ACC112 (cell line): ENCODE results near the gene DNAH1.

Source experiments
- H2AFZ ChIP-seq: fragments of 200-600 bp; sonication (generic); one replicate; pipeline ENCODE4 v1.6.0; 2017; ENCODE audit warnings: antibody characterized with exemption, low read length; ENCODE audit not compliant: unreplicated experiment
- H3K27ac ChIP-seq: fragments of 200-600 bp; sonication (generic); 2 replicates; pipeline ENCODE4 v1.5.1; 2014; ENCODE audit warnings: low read depth, mild to moderate bottlenecking, antibody characterized with exemption, low read length, moderate library complexity
- H3K27me3 ChIP-seq: fragments of 200-600 bp; sonication (generic); 2 replicates; pipeline ENCODE4 v1.6.1; 2014; ENCODE audit warnings: mild to moderate bottlenecking, antibody characterized with exemption, low read length, moderate library complexity, mixed read lengths; ENCODE audit not compliant: insufficient read depth
- H3K36me3 ChIP-seq: fragments of 200-600 bp; sonication (generic); 2 replicates; pipeline ENCODE4 v1.6.1; 2016; ENCODE audit warnings: mild to moderate bottlenecking, antibody characterized with exemption, low read length, moderate library complexity, mixed read lengths; ENCODE audit not compliant: insufficient read depth
- H3K4me1 ChIP-seq: fragments of 200-600 bp; sonication (generic); one replicate; pipeline ENCODE4 v1.6.1; 2016; ENCODE audit warnings: low read length, mixed read lengths; ENCODE audit not compliant: insufficient read depth, unreplicated experiment, control insufficient read depth
- H3K4me3 ChIP-seq: fragments of 200-600 bp; sonication (generic); 2 replicates; pipeline ENCODE4 v1.5.1; 2014; ENCODE audit warnings: mild to moderate bottlenecking, low read depth, low read length
- H3K79me2 ChIP-seq: fragments of 200-600 bp; sonication (generic); one replicate; pipeline ENCODE4 v1.6.0; 2016; ENCODE audit warnings: low read length; ENCODE audit not compliant: control insufficient read depth, unreplicated experiment, insufficient read depth

DNAH1 gene

DNA sequence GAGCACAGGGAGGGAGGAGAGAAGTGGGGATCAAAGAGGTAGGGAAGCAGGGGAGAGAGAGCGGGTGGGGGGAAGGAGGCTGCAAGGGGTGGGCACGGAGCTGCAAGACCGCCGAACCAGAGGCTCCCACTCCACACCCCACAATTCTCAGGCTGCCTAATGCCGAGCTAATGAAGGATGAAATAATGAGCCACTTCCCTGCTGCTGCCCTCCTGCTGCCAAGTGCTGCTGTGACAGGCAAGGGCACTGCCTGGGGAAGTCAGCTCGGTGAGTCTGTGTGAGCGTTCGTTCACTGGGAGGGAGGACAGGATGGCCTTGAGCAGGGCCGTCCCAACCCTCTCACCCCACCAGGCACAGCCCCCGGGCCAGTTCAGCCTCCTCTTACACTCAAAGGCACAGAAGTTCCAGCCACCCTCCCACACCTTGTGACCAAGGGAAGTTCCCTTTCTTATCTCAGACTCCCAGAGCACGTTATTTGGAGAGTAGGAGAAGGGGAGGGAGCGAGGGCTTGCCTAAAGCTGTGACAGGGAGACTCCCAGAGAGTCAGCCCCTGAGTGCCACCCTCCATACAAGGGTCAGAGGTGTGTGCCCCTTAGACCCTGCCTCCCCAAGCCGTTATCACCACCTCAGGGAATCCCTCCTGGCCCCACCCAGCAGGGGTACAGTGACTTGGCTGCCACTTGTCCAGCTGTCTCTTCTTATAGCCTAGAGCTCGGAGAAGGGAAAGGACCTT, 16.1 kb upstream of the DNAH1 start:
- Histone ChIP-seq H3K27ac (no peak overlapping the region), H3K79me2 (no peaks in the 10 kb centered on the region), H2AFZ (no peak overlapping the region), H3K27me3 (no peaks in the 10 kb centered on the region), H3K4me3 (no peak overlapping the region), H3K36me3 (no peaks in the 10 kb centered on the region), H3K4me1 (peaks cover 12% of the 10 kb centered on the region)

GRCh38 chr3:52302426-52303145, 13.5 kb upstream of the DNAH1 start:
- Histone ChIP-seq H3K4me3 (no peak overlapping the region), H3K79me2 (no peaks in the 10 kb centered on the region), H2AFZ (no peak overlapping the region), H3K27ac (no peak overlapping the region), H3K4me1 (peaks cover 12% of the 10 kb centered on the region), H3K27me3 (no peaks in the 10 kb centered on the region), H3K36me3 (no peaks in the 10 kb centered on the region)

DNA sequence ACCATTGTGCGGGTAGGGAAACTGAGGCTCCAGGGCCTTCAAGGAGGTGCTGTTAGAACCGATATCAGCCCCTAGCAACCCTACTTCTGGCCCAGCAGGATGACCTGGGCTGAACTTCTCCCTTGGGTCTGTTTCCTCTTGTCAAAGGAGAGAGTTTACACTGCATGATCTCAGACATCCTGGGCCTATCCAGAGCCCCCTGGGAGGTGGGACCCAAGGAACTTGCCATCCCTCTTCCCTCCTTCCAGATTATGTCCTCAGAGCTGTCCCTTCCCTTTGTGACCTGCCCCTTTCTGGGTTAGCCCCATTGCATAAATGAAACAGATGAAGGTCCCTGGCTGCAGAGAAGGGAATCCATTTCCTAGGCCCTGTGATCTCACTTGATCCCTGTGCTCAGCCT, 12.3 kb upstream of the DNAH1 start:
- peaks cover 12% of the 10 kb centered on the region for H3K4me1 ChIP-seq
- H2AFZ ChIP-seq, result no peak overlapping the region
- H3K79me2 ChIP-seq, result no peaks in the 10 kb centered on the region
- H3K27me3 ChIP-seq, result no peaks in the 10 kb centered on the region
- no peaks in the 10 kb centered on the region for H3K36me3 ChIP-seq
- no peak overlapping the region for H3K27ac ChIP-seq
- no peak overlapping the region for H3K4me3 ChIP-seq

- Histone ChIP-seq H3K36me3 (no peaks in the 10 kb centered on the region), H3K79me2 (no peaks in the 10 kb centered on the region), H3K4me1 (peaks cover 6% of the 10 kb centered on the region), H3K27me3 (no peaks in the 10 kb centered on the region), H3K27ac (no peak overlapping the region), H3K4me3 (no peak overlapping the region), H2AFZ (no peak overlapping the region)
These were observed 10.2 kb upstream of the DNAH1 start for GRCh38 chr3:52305926-52306325.

GRCh38 chr3:52306978-52307377, 9.1 kb upstream of the DNAH1 start:
- no peak overlapping the region for H2AFZ ChIP-seq
- H3K27ac ChIP-seq, result no peak overlapping the region
- H3K4me3 ChIP-seq, result no peak overlapping the region
- no peaks in the 10 kb centered on the region for H3K27me3 ChIP-seq
- no peaks in the 10 kb centered on the region for H3K79me2 ChIP-seq
- H3K36me3 ChIP-seq, result no peaks in the 10 kb centered on the region
- peaks cover 11% of the 10 kb centered on the region for H3K4me1 ChIP-seq

GRCh38 chr3:52308308-52308707, 7.8 kb upstream of the DNAH1 start:
- no peak overlapping the region for H3K27ac ChIP-seq

DNA sequence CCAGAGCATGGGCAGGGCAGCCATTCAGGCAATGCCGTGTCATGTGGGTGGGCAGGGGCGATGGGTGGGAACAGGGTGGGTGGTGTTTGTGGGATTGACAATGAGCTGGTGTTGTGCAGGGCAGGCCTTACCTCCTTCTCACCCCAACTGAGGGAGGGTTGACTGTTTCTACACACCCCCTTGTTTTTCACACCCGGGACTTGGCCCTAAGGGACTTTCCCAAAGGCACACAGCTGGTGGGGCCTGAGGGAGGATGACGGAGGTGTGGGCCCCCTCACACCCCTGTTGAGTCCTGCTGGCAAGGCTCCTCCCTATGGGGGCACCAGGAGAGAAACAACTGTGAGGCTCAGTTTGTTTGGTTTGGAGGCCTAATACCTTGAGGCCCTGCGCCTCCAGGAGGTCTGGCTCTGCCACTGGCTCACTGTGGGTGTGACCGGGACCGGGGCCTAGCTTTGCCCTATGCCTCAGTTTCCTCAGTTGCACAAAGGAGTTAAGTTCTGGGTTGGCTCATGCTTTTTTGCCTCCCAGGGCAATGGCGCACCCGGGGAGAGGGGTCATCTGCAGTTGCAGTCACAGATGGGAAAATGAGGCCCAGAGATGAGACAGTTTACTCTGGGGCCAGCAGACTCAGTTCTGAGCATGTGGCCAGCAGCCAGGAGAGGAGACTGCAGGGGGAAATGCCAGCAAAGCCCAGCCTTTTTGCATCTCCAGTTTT, 5.1 kb upstream of the DNAH1 start:
- H3K4me3 ChIP-seq, result no peak overlapping the region
- H3K4me1 ChIP-seq, result peaks cover 30% of the 10 kb centered on the region
- no peaks in the 10 kb centered on the region for H3K36me3 ChIP-seq
- no peaks in the 10 kb centered on the region for H3K79me2 ChIP-seq
- H3K27ac ChIP-seq, result no peak overlapping the region
- H2AFZ ChIP-seq, result no peak overlapping the region
- H3K27me3 ChIP-seq, result no peaks in the 10 kb centered on the region

More at GRCh38 chr3:52308308-52308707, 7.8 kb upstream of the DNAH1 start:
- Histone ChIP-seq H3K4me3 (no peak overlapping the region), H3K79me2 (no peaks in the 10 kb centered on the region), H2AFZ (no peak overlapping the region), H3K36me3 (no peaks in the 10 kb centered on the region), H3K4me1 (peaks cover 14% of the 10 kb centered on the region), H3K27me3 (no peaks in the 10 kb centered on the region)

GRCh38 chr3:52311576-52312119, 4.5 kb upstream of the DNAH1 start:
- no peak overlapping the region for H2AFZ ChIP-seq
- peaks cover 30% of the 10 kb centered on the region for H3K4me1 ChIP-seq
- no peaks in the 10 kb centered on the region for H3K36me3 ChIP-seq
- no peaks in the 10 kb centered on the region for H3K27me3 ChIP-seq
- no peak overlapping the region for H3K4me3 ChIP-seq
- no peaks in the 10 kb centered on the region for H3K79me2 ChIP-seq
- no peak overlapping the region for H3K27ac ChIP-seq

GRCh38 chr3:52313188-52313773, 2.8 kb upstream of the DNAH1 start:
- no peak overlapping the region for H2AFZ ChIP-seq
- H3K4me1 ChIP-seq, result peaks cover 30% of the 10 kb centered on the region
- H3K4me3 ChIP-seq, result no peak overlapping the region
- H3K79me2 ChIP-seq, result no peaks in the 10 kb centered on the region
- no peaks in the 10 kb centered on the region for H3K36me3 ChIP-seq
- no peaks in the 10 kb centered on the region for H3K27me3 ChIP-seq
- H3K27ac ChIP-seq, result peak overlapping the region; percentile 19; the same call in 1 of the 2 replicates

DNA sequence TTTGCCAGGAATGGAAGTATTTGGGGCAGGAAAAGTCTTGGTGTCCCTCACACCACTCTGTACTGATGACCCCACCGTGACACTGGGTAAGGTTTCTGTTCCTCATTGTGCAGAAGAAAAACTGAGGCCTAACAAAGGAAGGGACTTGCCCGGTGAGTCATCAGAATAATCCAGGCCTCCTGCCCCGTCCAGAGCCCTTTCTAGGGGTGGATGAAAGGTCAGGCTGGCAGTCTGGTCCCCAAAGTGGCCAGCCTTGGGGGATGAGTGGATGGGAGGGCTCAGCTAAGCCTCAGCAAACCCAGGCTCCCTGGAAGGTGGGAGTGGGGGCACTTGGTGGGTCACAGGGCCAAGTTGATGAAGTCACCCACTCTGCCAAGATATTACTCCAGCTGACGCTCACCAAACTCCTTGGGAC, 2.3 kb upstream of the DNAH1 start:
- H3K27me3 ChIP-seq, result no peaks in the 10 kb centered on the region
- no peaks in the 10 kb centered on the region for H3K36me3 ChIP-seq
- peaks cover 30% of the 10 kb centered on the region for H3K4me1 ChIP-seq
- H2AFZ ChIP-seq, result no peak overlapping the region
- peak overlapping the region; percentile 19 for H3K27ac ChIP-seq
- H3K79me2 ChIP-seq, result no peaks in the 10 kb centered on the region
- H3K4me3 ChIP-seq, result no peak overlapping the region
